Adrenal gland (tissue), 12 donors: Measurements from ENCODE around the gene PNPO. TPM values are rescaled to one million over a fixed set of nuclear protein-coding genes. Genes with fewer than 3 reads are reported as not detected.
"Not testable (repeated sequence)": the region's sequence is repeated elsewhere in the genome, so short reads cannot be mapped to it uniquely, and the experiment has no call there.

ENCODE experiments used
- DNase-seq, 7 donors: peaks; one replicate each; pipeline ENCODE4 v3.0.0-alpha.2; 2019 to 2020
- H3K27ac ChIP-seq, 5 donors: fragments of 200-600 bp; sonication (generic) in 4 of 5; 1 replicate in 3 of 5; 2 replicates in 2 of 5; pipeline versions ENCODE4 v1.5.1 to v1.8.0; 2016 to 2020; ENCODE audit warnings: mild to moderate bottlenecking in 1 of 5
- H3K27me3 ChIP-seq: fragments of 200-600 bp; 2 replicates; pipeline ENCODE4 v1.8.0; 2021
- H3K36me3 ChIP-seq, 2 donors: fragments of 200-600 bp; replicated peaks in 1 of 2; 1 replicate in 1 of 2; 2 replicates in 1 of 2; pipeline versions ENCODE4 v1.5.1 to v1.8.0; 2018 to 2022
- H3K4me1 ChIP-seq, 2 donors: fragments of 200-600 bp; replicated peaks in 1 of 2; 1 replicate in 1 of 2; 2 replicates in 1 of 2; pipeline versions ENCODE4 v1.5.1 to v1.8.0; 2018 to 2021
- H3K4me3 ChIP-seq, 4 donors: fragments of 200-600 bp; sonication (generic) in 3 of 4; one replicate each; pipeline ENCODE4 v1.5.1; 2016 to 2018
- H3K9me3 ChIP-seq, 3 donors: fragments of 200-600 bp; sonication (generic) in 1 of 3; replicated peaks in 1 of 3; 1 replicate in 2 of 3; 2 replicates in 1 of 3; pipeline versions ENCODE4 v1.5.1 to v1.8.0; 2016 to 2021
- CTCF ChIP-seq, 6 experiments: fragments of 450-650 bp in 4 of 6; fragments of 200-600 bp in 2 of 6; sonication (generic) in 1 of 6; IDR thresholded peaks; 1 replicate in 5 of 6; 2 replicates in 1 of 6; pipeline versions ENCODE4 v1.5.1 to v1.8.0; 2016 to 2021; ENCODE audit warnings: antibody characterized with exemption in 6 of 6, mild to moderate bottlenecking in 2 of 6, moderate library complexity in 1 of 6
- POLR2A ChIP-seq, 2 donors: fragments of 450-650 bp; IDR thresholded peaks; one replicate each; pipeline ENCODE4 v1.6.1; 2017; ENCODE audit warnings: antibody characterized with exemption in 2 of 2, mild to moderate bottlenecking in 2 of 2, moderate library complexity in 1 of 2
- WGBS, 4 donors: extraction: QIAGEN DNeasy Blood & Tissue Kit in 2 of 4; methylation state at CpG; one replicate each; pipeline versions ENCODE4 v1.1.5 to v1.1.7; 2013 to 2017; 5-methylcytosine and 5-hydroxymethylcytosine counted together
- intact Hi-C, 2 donors: fragments of 100-400 bp; cut with DNase I; formaldehyde crosslinking; loops; one replicate each; pipeline versions ENCODE4 v1.14.1 to v1.15.0; 2022 to 2023
- polyA plus RNA-seq, 3 donors: library from polyadenylated mRNA; stranded (reverse); fragments of 200-250 nt in 2 of 3; fragments of 350-450 nt in 1 of 3; fragmentation: Illumina TruSeq in 1 of 3; extraction: RNeasy Lipid Tissue Mini Kit (QIAGEN cat#74804) in 1 of 3; gene quantifications; one replicate each; pipeline ENCODE4 v1.2.3, GENCODE V29; 2013 to 2014
- total RNA-seq, 9 donors: library from RNA; depleted of rRNA in 4 of 9; stranded (reverse); fragments of >200 nt in 4 of 9; fragments of 120-200 nt in 1 of 9; fragmentation: NEBNext Ultra II Directional in 1 of 9; extraction: Animal tissue kit (Norgen Biotek cat#: 25700) in 1 of 9; gene quantifications; one replicate each; pipeline versions ENCODE4 v1.1.0 to v1.2.4, GENCODE V29; 2013 to 2023
- donor health status: healthy with polysubstance abuse.
- donor health status: Bipolar disorder and iron deficiency.
- donor health status: DM: yes; HTN: yes; CAD: no.
- donor health status: DM: no; HTN: no; CAD: no.
- donor health status: DM: no; HTN: no; CAD: no.
- donor health status: DM: yes; HTN: yes; CAD: no.

The PNPO gene
- total and polyA plus RNA-seq, 12 donors = 19.7 to 91.5 (median 52.4) TPM

DNA sequence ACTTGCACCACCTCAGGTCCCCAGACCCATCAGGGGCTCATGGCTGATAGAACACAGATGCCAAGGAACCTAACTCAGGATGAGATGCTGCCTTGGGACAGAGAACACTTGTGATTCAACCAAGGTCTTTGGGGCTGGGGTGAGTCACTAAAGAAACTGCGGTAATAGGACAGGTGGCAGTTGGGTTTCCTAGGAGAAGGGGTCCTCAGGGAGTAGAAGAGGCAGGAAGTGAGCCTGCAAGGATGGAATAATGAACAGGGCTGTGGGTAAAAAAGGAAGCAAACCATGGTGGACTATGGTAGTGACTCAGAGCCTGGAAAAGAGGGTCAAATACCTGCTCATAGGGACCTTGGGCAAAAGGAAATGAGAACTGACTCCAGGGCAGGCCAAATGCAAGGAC, 6.5 kb upstream of the PNPO start:
- TF ChIP-seq CTCF (IDR thresholded peaks at IDR 0.05) (no peak), POLR2A (IDR thresholded peaks at IDR 0.05) (no peak)
- H3K4me3 ChIP-seq = no peak overlapping the region
- no peak for DNase-seq
- no peaks in the 10 kb centered on the region for H3K4me1 ChIP-seq
- H3K27me3 ChIP-seq = no peaks in the 10 kb centered on the region
- H3K27ac ChIP-seq = no peak overlapping the region
- intact Hi-C loops = no loop called here
- WGBS, 4 donors = 46 to 61% (median 54%) methylated on average over 1 of the region's 1 CpG
- no peaks in the 10 kb centered on the region for H3K9me3 ChIP-seq
- H3K36me3 ChIP-seq = peaks cover 0 to 6% of the 10 kb centered on the region in 2 donors

GRCh38 chr17:47935468-47935867, 5.9 kb upstream of the PNPO start:
- H3K4me1 ChIP-seq, H3K4me3 ChIP-seq, DNase-seq, H3K9me3 ChIP-seq, intact Hi-C loops, H3K36me3 ChIP-seq, H3K27me3 ChIP-seq, H3K27ac ChIP-seq: not testable (repeated sequence)
- 64 to 76% (median 73%) methylated on average over 3 of the region's 3 CpGs for WGBS, 4 donors

DNA sequence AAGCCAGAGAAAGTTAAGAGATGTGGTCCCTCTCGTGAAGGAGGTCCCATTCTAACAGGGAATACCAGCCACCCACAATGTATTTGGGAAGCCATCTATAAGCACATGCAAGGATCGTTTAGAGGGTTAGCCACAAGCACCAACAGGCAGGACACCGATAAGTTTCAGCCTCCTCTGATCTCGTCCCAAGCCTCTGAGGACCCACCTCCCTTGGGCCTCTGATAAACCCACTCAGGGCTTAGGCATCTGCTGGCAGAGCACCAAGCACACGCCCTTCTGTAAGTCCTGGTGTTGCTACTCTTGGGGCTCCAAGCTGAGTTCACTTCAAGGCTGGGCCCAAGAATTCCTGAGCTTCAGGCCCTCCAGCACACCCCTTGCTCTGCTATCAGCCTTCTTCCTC, 5.4 kb upstream of the PNPO start:
- intact Hi-C loops = no loop called here
- 56 to 77% (median 75%) methylated on average over 3 to 5 of the region's 5 CpGs for WGBS, 4 donors
- no peak overlapping the region for H3K4me3 ChIP-seq
- no peaks in the 10 kb centered on the region for H3K27me3 ChIP-seq
- TF ChIP-seq CTCF (IDR thresholded peaks at IDR 0.05) = no peak
- H3K27ac ChIP-seq = no peak overlapping the region
- peaks cover 6 to 7% of the 10 kb centered on the region in 2 donors for H3K4me1 ChIP-seq
- DNase-seq = no peak
- no peaks in the 10 kb centered on the region for H3K9me3 ChIP-seq
- no peaks in the 10 kb centered on the region for H3K36me3 ChIP-seq

GRCh38 chr17:47937941-47938340, 3.4 kb upstream of the PNPO start:
- no peak for DNase-seq
- no peaks in the 10 kb centered on the region for H3K27me3 ChIP-seq
- peaks cover 15 to 19% of the 10 kb centered on the region in 2 donors for H3K4me1 ChIP-seq
- no peak overlapping the region for H3K4me3 ChIP-seq
- H3K9me3 ChIP-seq = no peaks in the 10 kb centered on the region
- intact Hi-C loops = no loop called here
- 83 to 93% (median 89%) methylated on average over 5 of the region's 5 CpGs for WGBS, 4 donors
- H3K27ac ChIP-seq = no peak overlapping the region
- TF ChIP-seq POLR2A (IDR thresholded peaks at IDR 0.05) = no peak
- H3K36me3 ChIP-seq = no peaks in the 10 kb centered on the region

- intact Hi-C loops = no loop called here
Measured at GRCh38 chr17:47942096-47942510, 732 bp downstream of the PNPO start.

More at GRCh38 chr17:47942096-47942510, 732 bp downstream of the PNPO start:
- no peak for DNase-seq
- H3K27ac ChIP-seq = peak overlapping the region; percentile 38 to 88 (median 84)
- no peaks in the 10 kb centered on the region for H3K27me3 ChIP-seq
- TF ChIP-seq CTCF (IDR thresholded peaks at IDR 0.05) = no peak
- TF ChIP-seq POLR2A (IDR thresholded peaks at IDR 0.05) = no peak
- peaks cover 22 to 44% of the 10 kb centered on the region in 2 donors for H3K4me1 ChIP-seq
- peak overlapping the region; percentile 56 to 96 (median 86) for H3K4me3 ChIP-seq
- 6 to 12% (median 9%) methylated on average over 5 of the region's 5 CpGs for WGBS, 4 donors
- peaks cover 0 to 14% of the 10 kb centered on the region in 2 donors for H3K36me3 ChIP-seq
- H3K9me3 ChIP-seq = no peaks in the 10 kb centered on the region
